HCT116 (cell line): ENCODE measurements around the gene COL3A1. TPM values are rescaled to one million over a fixed set of nuclear protein-coding genes. Genes with fewer than 3 reads are reported as not detected.

Experiments used
- ATAC-seq: fragments of 200-7000 bp; cut with Tn5 transposase; 2 replicates; pipeline ENCODE4 v1.9.1; 2020; ENCODE audit warnings: mild to moderate bottlenecking, moderate library complexity
- BruUV-seq: library from RNA; stranded (reverse); fragments of 400-500 nt; replicated peaks from 2 replicates; lab custom pipeline; 2021; lab: Mats Ljungman, UMichigan
- CTCF ChIA-PET: fragments of 300-600 bp; sonication (Branson Sonifier 250); formaldehyde crosslinking; loops from one replicate; lab custom pipeline; 2021; ENCODE audit warnings: antibody characterized with exemption; lab: Charles Lee
- POLR2A ChIA-PET: fragments of 300-600, 350-600 bp; sonication (Branson Sonifier 250); formaldehyde crosslinking; loops from one replicate; lab custom pipeline; 2021; ENCODE audit warnings: antibody characterized with exemption; lab: Charles Lee
- RAD21 ChIA-PET, 2 experiments: fragments of 300-600 bp; sonication (Branson Sonifier 250); formaldehyde crosslinking; loops; one replicate each; lab custom pipeline; 2023; ENCODE audit warnings: low total read pairs in 2 of 2; ENCODE audit not compliant: uncharacterized antibody in 2 of 2, unreplicated experiment in 2 of 2, low non-redundant PET in 1 of 2; lab: Charles Lee
- DNase-seq: peaks from one replicate; pipeline ENCODE4 v3.0.0-alpha.2; 2010; ENCODE audit warnings: low read depth, low spot score
- H2AFZ ChIP-seq: fragments of 200-600 bp; shearing (Covaris generic), sonication (generic); 2 replicates; pipeline ENCODE4 v1.6.1; 2017; ENCODE audit warnings: low read depth, mixed run types, mixed read lengths, antibody characterized with exemption, low read length; ENCODE audit not compliant: poor library complexity, severe bottlenecking
- H3K27ac ChIP-seq: 2 replicates; pipeline ENCODE4 v1.5.1; 2012; ENCODE audit warnings: low read depth, low read length
- H3K27me3 ChIP-seq: fragments of 200-600 bp; sonication (generic); 2 replicates; pipeline ENCODE4 v1.6.1; 2016; ENCODE audit warnings: mixed run types, low read length, mixed read lengths; ENCODE audit not compliant: insufficient read depth
- H3K36me3 ChIP-seq, 2 experiments: fragments of 200-500 bp in 1 of 2; fragments of 200-600 bp in 1 of 2; sonication (Bioruptor generic) in 1 of 2; sonication (generic) in 1 of 2; 2 replicates each; pipeline versions ENCODE4 v1.5.1 to v1.6.1; 2014 to 2016; ENCODE audit warnings: low read length in 2 of 2, inconsistent platforms in 1 of 2, mixed read lengths in 1 of 2, mixed run types in 1 of 2; ENCODE audit not compliant: insufficient read depth in 2 of 2, control insufficient read depth in 1 of 2
- H3K4me1 ChIP-seq, 2 experiments: fragments of 200-600 bp in 1 of 2; sonication (generic) in 1 of 2; 2 replicates each; pipeline versions ENCODE4 v1.5.1 to v1.6.1; 2012 to 2017; ENCODE audit warnings: low read length in 2 of 2, inconsistent platforms in 1 of 2, mild to moderate bottlenecking in 1 of 2, mixed read lengths in 1 of 2, mixed run types in 1 of 2, moderate library complexity in 1 of 2; ENCODE audit not compliant: insufficient read depth in 2 of 2, control insufficient read depth in 1 of 2
- H3K4me2 ChIP-seq: fragments of 200-600 bp; sonication (generic); 2 replicates; pipeline ENCODE4 v1.6.1; 2017; ENCODE audit warnings: mixed run types, low read length, mixed read lengths
- H3K4me3 ChIP-seq, 2 experiments: fragments of 200-600 bp in 1 of 2; sonication (generic) in 1 of 2; replicated peaks in 1 of 2; 2 replicates each; pipeline ENCODE4 v1.5.1; 2011 to 2016; ENCODE audit warnings: low read length in 2 of 2, control low read depth in 1 of 2, low read depth in 1 of 2, mild to moderate bottlenecking in 1 of 2, mixed read lengths in 1 of 2, mixed run types in 1 of 2
- H3K79me2 ChIP-seq: fragments of 200-600 bp; sonication (generic); 2 replicates; pipeline ENCODE4 v1.6.1; 2017; ENCODE audit warnings: mild to moderate bottlenecking, mixed run types, low read length, moderate library complexity, mixed read lengths; ENCODE audit not compliant: insufficient read depth
- H3K9ac ChIP-seq: fragments of 200-600 bp; sonication (generic); 2 replicates; pipeline ENCODE4 v1.6.1; 2016; ENCODE audit warnings: low read length, mixed read lengths
- H3K9me2 ChIP-seq: fragments of 200-600 bp; sonication (generic), shearing (Covaris generic); 2 replicates; pipeline ENCODE4 v1.6.1; 2017; ENCODE audit warnings: mixed run types, mild to moderate bottlenecking, moderate library complexity; ENCODE audit not compliant: insufficient read depth
- H3K9me3 ChIP-seq, 2 experiments: fragments of 200-500 bp in 1 of 2; fragments of 200-600 bp in 1 of 2; sonication (Bioruptor generic) in 1 of 2; sonication (generic) in 1 of 2; 2 replicates each; pipeline ENCODE4 v1.6.1; 2014 to 2017; ENCODE audit warnings: low read length in 2 of 2, mixed read lengths in 2 of 2, inconsistent platforms in 1 of 2, low read depth in 1 of 2, mild to moderate bottlenecking in 1 of 2, mixed run types in 1 of 2, moderate library complexity in 1 of 2; ENCODE audit not compliant: control insufficient read depth in 1 of 2, insufficient read depth in 1 of 2
- H4K20me1 ChIP-seq: fragments of 200-600 bp; sonication (generic), shearing (Covaris generic); 2 replicates; pipeline ENCODE4 v1.6.1; 2017; ENCODE audit warnings: mixed run types, mild to moderate bottlenecking, moderate library complexity; ENCODE audit not compliant: insufficient read depth
- CBX3 ChIP-seq: IDR thresholded peaks from 2 replicates; pipeline ENCODE4 v1.6.1; 2012; ENCODE audit warnings: low read depth
- CEBPB ChIP-seq: IDR thresholded peaks from 2 replicates; pipeline ENCODE4 v1.6.1; 2012; ENCODE audit warnings: low read depth
- EGR1 ChIP-seq: IDR thresholded peaks from 2 replicates; pipeline ENCODE4 v1.6.1; 2012; ENCODE audit warnings: low read depth
- ELF1 ChIP-seq: IDR thresholded peaks from 2 replicates; pipeline ENCODE4 v1.6.1; 2012; ENCODE audit warnings: low read depth, borderline replicate concordance
- EZH2phosphoT487 ChIP-seq: fragments of 200-600 bp; IDR thresholded peaks from 2 replicates; pipeline ENCODE4 v1.6.1; 2018; ENCODE audit warnings: antibody characterized with exemption, borderline replicate concordance
- FOSL1 ChIP-seq: IDR thresholded peaks from 2 replicates; pipeline ENCODE4 v1.6.1; 2012; ENCODE audit warnings: low read depth
- JUND ChIP-seq: IDR thresholded peaks from 2 replicates; pipeline ENCODE4 v1.6.1; 2012
- MAX ChIP-seq: IDR thresholded peaks from 2 replicates; pipeline ENCODE4 v1.6.1; 2012
- SIN3A ChIP-seq: IDR thresholded peaks from 2 replicates; pipeline ENCODE4 v1.6.1; 2012; ENCODE audit warnings: low read depth
- SP1 ChIP-seq: IDR thresholded peaks from 2 replicates; pipeline ENCODE4 v1.6.1; 2012; ENCODE audit warnings: low read depth
- SRF ChIP-seq: IDR thresholded peaks from 2 replicates; pipeline ENCODE4 v1.6.1; 2012; ENCODE audit warnings: low read depth
- TCF7L2 ChIP-seq: IDR thresholded peaks from 2 replicates; pipeline ENCODE4 v1.7.0; 2011; ENCODE audit warnings: borderline replicate concordance, inconsistent platforms; ENCODE audit not compliant: insufficient read depth, insufficient read length; ENCODE audit errors: extremely low read depth
- YY1 ChIP-seq: IDR thresholded peaks from 2 replicates; pipeline ENCODE4 v1.6.1; 2011; ENCODE audit warnings: low read length, low read depth, moderate library complexity, mild to moderate bottlenecking; ENCODE audit not compliant: insufficient replicate concordance; ENCODE audit errors: extremely low read depth
- ZBTB33 ChIP-seq: IDR thresholded peaks from 2 replicates; pipeline ENCODE4 v1.6.1; 2011; ENCODE audit warnings: mild to moderate bottlenecking, low read length, moderate library complexity; ENCODE audit not compliant: insufficient replicate concordance; ENCODE audit errors: extremely low read depth
- ZFX ChIP-seq: fragments of 450-650 bp; IDR thresholded peaks from 2 replicates; pipeline ENCODE4 v1.6.1; 2017
- ZNF274 ChIP-seq: fragments of 200-500 bp; sonication (Bioruptor generic); IDR thresholded peaks from 2 replicates; pipeline ENCODE4 v1.6.1; 2014; ENCODE audit warnings: mild to moderate bottlenecking, low read depth, low read length, inconsistent platforms
- intact Hi-C: fragments of 100-400 bp; cut with micrococcal nuclease; formaldehyde crosslinking; loops from 2 replicates; pipeline ENCODE4 v1.10.0; 2022
- total RNA-seq: library from RNA; stranded (reverse); gene quantifications from one replicate; pipeline ENCODE4 v1.2.1, GENCODE V29; 2021; ENCODE audit not compliant: unreplicated experiment

The COL3A1 gene
- total RNA-seq, 1 experiment from 2014 or later, result 1.0 TPM

- Histone ChIP-seq H3K4me3 (no peak overlapping the region), H3K4me1 (peaks cover 0 to 18% of the 10 kb centered on the region in 2 experiments; a peak in 2 of 4 replicates), H4K20me1 (no peaks in the 10 kb centered on the region), H3K9ac (no peak overlapping the region), H3K27ac (no peak overlapping the region), H3K9me3 (no peaks in the 10 kb centered on the region), H3K79me2 (no peaks in the 10 kb centered on the region), H3K9me2 (no peaks in the 10 kb centered on the region), H2AFZ (peak overlapping the region; percentile 97), H3K4me2 (no peak overlapping the region), H3K36me3 (no peaks in the 10 kb centered on the region), H3K27me3 (no peaks in the 10 kb centered on the region)
- intact Hi-C loops, result loop anchor here (2.0 to 10.0 kb wide), 3 partner anchors 195 to 1133 kb away; no protein-coding TSS in a partner anchor
- CTCF ChIA-PET, result interaction anchor here (0.8 to 5.0 kb wide), 6 partner anchors 11 to 465 kb away, joined by 4 to 85 read pairs (median 6); no protein-coding TSS in a partner anchor
- BruUV-seq, result no TSS peak
- DNase-seq (no peak), ATAC-seq (no peak)
- POLR2A ChIA-PET, result no interaction called here
- RAD21 ChIA-PET, result no interaction called here
- TF ChIP-seq TCF7L2 (no peak), EGR1 (no peak), SP1 (no peak), SIN3A (no peak), SRF (no peak), CBX3 (no peak), EZH2phosphoT487 (no peak), ZBTB33 (no peak), ELF1 (no peak), JUND (no peak), YY1 (no peak), FOSL1 (no peak), MAX (no peak), ZNF274 (no peak), CEBPB (no peak), ZFX (no peak)
Measured at GRCh38 chr2:188977317-188977716, 3.1 kb downstream of the COL3A1 start.
